Spleen (tissue), 7 donors: ENCODE results near the gene ARMS2.

ENCODE experiments used
- POLR2A ChIP-seq, 3 donors: fragments of 450-650 bp; IDR thresholded peaks; one replicate each; pipeline ENCODE4 v1.5.1; 2017; ENCODE audit warnings: antibody characterized with exemption in 3 of 3, mild to moderate bottlenecking in 1 of 3
- POLR2AphosphoS5 ChIP-seq, 3 donors: sonication (generic); formaldehyde crosslinking; IDR thresholded peaks; one replicate each; pipeline ENCODE4 v1.5.1; 2017; ENCODE audit warnings: antibody characterized with exemption in 3 of 3
- TF ChIP-seq, protein P1 (sequence below), 11 experiments: fragments of 200-600 bp in 7 of 11; fragments of 450-650 bp in 4 of 11; sonication (generic) in 4 of 11; IDR thresholded peaks in 8 of 11; conservative IDR thresholded peaks in 3 of 11; 1 replicate in 7 of 11; 2 replicates in 4 of 11; pipeline versions ENCODE4 v1.4.0 to v1.8.0; 2016 to 2021; ENCODE audit warnings: antibody characterized with exemption in 11 of 11, inconsistent platforms in 4 of 11, mild to moderate bottlenecking in 1 of 11
- donor health status: DM: no; HTN: no; CAD: no; lungs with moderate emphysema.
- donor health status: DM: no; HTN: no; CAD: no.
- donor health status: DM: no; HTN: no; CAD: no.

DNA sequence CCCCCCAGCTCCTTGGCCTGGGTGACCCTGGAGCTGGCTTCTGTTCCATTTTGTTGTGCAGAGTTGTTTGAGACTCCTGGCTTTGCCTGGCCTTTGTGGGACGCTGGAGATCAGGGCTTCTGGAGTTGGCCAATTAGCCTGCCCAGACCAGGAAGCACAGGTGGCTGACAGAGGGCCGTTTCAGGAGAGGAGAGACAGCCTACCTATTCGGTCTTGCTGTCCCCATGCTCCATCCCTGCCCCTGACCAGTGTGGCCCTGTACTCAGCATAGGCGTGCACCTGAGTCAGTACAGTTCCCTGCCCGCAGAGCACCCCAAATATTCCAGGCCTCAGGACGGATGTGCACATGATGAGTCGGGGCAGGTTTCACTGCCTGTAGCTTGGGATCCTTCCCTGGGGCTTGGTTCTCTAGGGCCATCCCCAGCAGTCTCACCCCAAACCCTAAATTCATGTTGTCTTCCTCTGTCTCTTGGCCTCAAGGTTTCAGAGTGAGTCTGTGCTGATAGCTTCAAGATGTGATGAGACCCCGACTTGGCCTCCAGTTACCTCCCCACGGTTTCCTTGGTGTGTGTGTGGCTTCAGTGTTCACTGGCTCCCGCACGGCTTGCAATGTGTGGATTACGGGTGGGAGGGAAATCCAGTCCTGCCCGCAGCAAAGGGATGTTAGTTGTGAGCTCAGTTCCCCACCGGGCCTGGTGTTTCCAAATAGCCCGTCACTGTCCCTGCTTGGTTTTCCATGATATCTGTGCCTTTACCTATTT is 51.6 kb downstream of the ARMS2 start:
- TF ChIP-seq POLR2AphosphoS5 (IDR thresholded peaks at IDR 0.05) (no peak), POLR2A (IDR thresholded peaks at IDR 0.05) (no peak)
- TF ChIP-seq, protein P1, sequence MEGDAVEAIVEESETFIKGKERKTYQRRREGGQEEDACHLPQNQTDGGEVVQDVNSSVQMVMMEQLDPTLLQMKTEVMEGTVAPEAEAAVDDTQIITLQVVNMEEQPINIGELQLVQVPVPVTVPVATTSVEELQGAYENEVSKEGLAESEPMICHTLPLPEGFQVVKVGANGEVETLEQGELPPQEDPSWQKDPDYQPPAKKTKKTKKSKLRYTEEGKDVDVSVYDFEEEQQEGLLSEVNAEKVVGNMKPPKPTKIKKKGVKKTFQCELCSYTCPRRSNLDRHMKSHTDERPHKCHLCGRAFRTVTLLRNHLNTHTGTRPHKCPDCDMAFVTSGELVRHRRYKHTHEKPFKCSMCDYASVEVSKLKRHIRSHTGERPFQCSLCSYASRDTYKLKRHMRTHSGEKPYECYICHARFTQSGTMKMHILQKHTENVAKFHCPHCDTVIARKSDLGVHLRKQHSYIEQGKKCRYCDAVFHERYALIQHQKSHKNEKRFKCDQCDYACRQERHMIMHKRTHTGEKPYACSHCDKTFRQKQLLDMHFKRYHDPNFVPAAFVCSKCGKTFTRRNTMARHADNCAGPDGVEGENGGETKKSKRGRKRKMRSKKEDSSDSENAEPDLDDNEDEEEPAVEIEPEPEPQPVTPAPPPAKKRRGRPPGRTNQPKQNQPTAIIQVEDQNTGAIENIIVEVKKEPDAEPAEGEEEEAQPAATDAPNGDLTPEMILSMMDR (IDR thresholded peaks at IDR 0.05 in 8 of 11, conservative IDR thresholded peaks at IDR 0.05 in 3 of 11), result no peak
